Tibial artery (tissue), 4 donors: Measurements from ENCODE around the gene SPEM2.

Source experiments
- DNase-seq, 2 donors: peaks; one replicate each; pipeline ENCODE4 v3.0.0-alpha.2; 2019
- H3K27ac ChIP-seq, 2 donors: fragments of 200-600 bp; sonication (generic) in 1 of 2; 1 replicate in 1 of 2; 2 replicates in 1 of 2; pipeline ENCODE4 v1.5.1; 2018 to 2019; ENCODE audit warnings: mild to moderate bottlenecking in 1 of 2
- H3K27me3 ChIP-seq, 2 donors: fragments of 200-600 bp; sonication (generic) in 1 of 2; one replicate each; pipeline versions ENCODE4 v1.5.1 to v1.6.0; 2016 to 2019
- H3K36me3 ChIP-seq, 3 donors: fragments of 200-600 bp; sonication (generic) in 2 of 3; one replicate each; pipeline ENCODE4 v1.5.1; 2016 to 2019; ENCODE audit warnings: mild to moderate bottlenecking in 2 of 3
- H3K4me1 ChIP-seq, 4 donors: fragments of 200-600 bp; sonication (generic) in 2 of 4; 1 replicate in 3 of 4; 2 replicates in 1 of 4; pipeline ENCODE4 v1.5.1; 2016 to 2019
- H3K4me3 ChIP-seq, 2 donors: fragments of 200-600 bp; sonication (generic) in 1 of 2; 1 replicate in 1 of 2; 2 replicates in 1 of 2; pipeline ENCODE4 v1.5.1; 2018 to 2019; ENCODE audit warnings: mild to moderate bottlenecking in 2 of 2
- H3K9me3 ChIP-seq, 3 donors: fragments of 200-600 bp; sonication (generic) in 1 of 3; one replicate each; pipeline ENCODE4 v1.5.1; 2016 to 2019
- intact Hi-C: fragments of 100-400 bp; cut with DNase I; formaldehyde crosslinking; loops from one replicate; pipeline ENCODE4 v1.15.0; 2023; ENCODE audit warnings: low total_unique reads
- TF ChIP-seq, protein P1 (sequence below), 2 experiments: fragments of 200-600 bp in 1 of 2; fragments of 450-650 bp in 1 of 2; IDR thresholded peaks; one replicate each; pipeline ENCODE4 v1.5.1; 2017 to 2019; ENCODE audit warnings: antibody characterized with exemption in 2 of 2, mild to moderate bottlenecking in 1 of 2, moderate library complexity in 1 of 2

The SPEM2 gene

DNA sequence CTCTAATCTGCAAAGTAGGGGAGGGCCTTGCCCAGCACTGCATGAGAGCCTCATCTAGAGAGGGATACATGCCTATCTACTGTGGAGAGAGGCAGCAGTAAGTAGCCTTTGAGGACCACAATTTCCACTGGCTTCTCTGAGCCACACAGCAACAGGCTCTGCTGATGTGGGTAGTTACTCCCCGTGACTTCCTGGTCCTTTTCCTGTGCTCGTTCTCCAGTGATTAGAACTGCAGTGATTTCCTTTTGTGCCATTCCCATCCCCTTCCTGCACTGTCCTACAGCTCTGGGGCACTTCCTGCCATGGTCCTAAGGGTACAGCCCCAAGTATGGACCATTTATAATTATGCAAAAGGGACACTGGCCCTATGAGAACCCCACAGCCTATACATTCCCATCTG is 34.1 kb upstream of the SPEM2 start:
- no peak for DNase-seq
- TF ChIP-seq, protein P1, sequence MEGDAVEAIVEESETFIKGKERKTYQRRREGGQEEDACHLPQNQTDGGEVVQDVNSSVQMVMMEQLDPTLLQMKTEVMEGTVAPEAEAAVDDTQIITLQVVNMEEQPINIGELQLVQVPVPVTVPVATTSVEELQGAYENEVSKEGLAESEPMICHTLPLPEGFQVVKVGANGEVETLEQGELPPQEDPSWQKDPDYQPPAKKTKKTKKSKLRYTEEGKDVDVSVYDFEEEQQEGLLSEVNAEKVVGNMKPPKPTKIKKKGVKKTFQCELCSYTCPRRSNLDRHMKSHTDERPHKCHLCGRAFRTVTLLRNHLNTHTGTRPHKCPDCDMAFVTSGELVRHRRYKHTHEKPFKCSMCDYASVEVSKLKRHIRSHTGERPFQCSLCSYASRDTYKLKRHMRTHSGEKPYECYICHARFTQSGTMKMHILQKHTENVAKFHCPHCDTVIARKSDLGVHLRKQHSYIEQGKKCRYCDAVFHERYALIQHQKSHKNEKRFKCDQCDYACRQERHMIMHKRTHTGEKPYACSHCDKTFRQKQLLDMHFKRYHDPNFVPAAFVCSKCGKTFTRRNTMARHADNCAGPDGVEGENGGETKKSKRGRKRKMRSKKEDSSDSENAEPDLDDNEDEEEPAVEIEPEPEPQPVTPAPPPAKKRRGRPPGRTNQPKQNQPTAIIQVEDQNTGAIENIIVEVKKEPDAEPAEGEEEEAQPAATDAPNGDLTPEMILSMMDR (IDR thresholded peaks at IDR 0.05): no peak
- no peak overlapping the region for H3K4me3 ChIP-seq
- intact Hi-C loops: no loop called here
- peaks cover 0 to 54% (median 25%) of the 10 kb centered on the region in 3 donors for H3K36me3 ChIP-seq
- H3K9me3 ChIP-seq: no peaks in the 10 kb centered on the region
- no peaks in the 10 kb centered on the region for H3K27me3 ChIP-seq
- peaks cover 0 to 26% (median 16%) of the 10 kb centered on the region in 4 donors for H3K4me1 ChIP-seq
- H3K27ac ChIP-seq: no peak overlapping the region

GRCh38 chr17:7392696-7393612 is 32.5 kb upstream of the SPEM2 start:
- intact Hi-C loops: no loop called here
- DNase-seq: no peak
- peaks cover 0 to 26% (median 16%) of the 10 kb centered on the region in 4 donors for H3K4me1 ChIP-seq
- TF ChIP-seq, protein P1 (IDR thresholded peaks at IDR 0.05): no peak
- peak overlapping the region; percentile 88 to 90 for H3K27ac ChIP-seq
- H3K4me3 ChIP-seq: peak overlapping the region; percentile 62 to 73
- no peaks in the 10 kb centered on the region for H3K27me3 ChIP-seq
- H3K9me3 ChIP-seq: no peaks in the 10 kb centered on the region
- H3K36me3 ChIP-seq: peaks cover 0 to 38% (median 25%) of the 10 kb centered on the region in 3 donors

DNA sequence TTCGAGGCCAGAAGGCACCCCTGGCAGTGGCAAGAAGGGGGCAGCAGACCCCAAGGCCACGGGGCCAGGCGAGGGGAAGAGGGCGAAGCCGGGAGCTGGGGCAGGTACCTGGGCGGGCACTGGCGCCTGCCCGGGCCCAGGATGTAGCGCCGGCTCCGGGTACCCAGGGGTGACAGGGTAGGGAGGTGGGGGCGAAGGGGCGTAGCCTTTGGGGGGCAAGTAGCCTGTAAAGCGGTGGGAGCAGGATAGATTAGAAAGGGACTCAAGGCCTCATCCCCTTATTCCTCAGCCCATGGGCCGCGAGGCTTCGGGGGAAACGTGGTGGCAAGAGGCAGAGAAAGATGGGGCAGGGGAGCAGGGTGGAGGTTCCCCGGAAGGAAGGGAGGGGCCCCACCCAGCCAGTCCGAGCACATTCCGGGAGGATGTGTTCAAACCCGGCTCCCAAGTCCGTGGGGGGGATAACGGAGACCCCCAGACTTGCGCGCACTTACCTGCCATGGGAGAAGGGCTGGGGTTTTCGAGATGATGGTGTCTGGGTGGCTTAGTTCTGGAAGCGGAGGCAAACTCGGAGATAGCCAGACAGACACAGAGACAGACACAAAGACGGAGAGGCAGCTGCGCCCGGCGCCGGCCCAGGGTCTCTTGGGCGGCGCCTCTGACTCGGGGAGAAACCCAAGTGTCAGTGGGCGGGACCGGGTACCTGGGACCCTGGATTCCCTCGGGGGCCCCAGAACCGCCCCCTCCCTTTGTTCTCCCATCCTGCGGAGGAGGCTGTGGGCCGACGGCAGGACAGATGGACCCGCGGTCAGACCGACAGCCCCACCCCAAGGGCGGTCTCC is 31.6 kb upstream of the SPEM2 start:
- no peaks in the 10 kb centered on the region for H3K9me3 ChIP-seq
- H3K27me3 ChIP-seq: no peaks in the 10 kb centered on the region
- peak overlapping the region; percentile 88 to 90 for H3K27ac ChIP-seq
- peaks cover 0 to 29% (median 22%) of the 10 kb centered on the region in 3 donors for H3K36me3 ChIP-seq
- no peak for DNase-seq
- intact Hi-C loops: no loop called here
- peak overlapping the region; percentile 62 to 73 for H3K4me3 ChIP-seq
- TF ChIP-seq, protein P1 (IDR thresholded peaks at IDR 0.05): no peak
- H3K4me1 ChIP-seq: peaks cover 0 to 26% (median 16%) of the 10 kb centered on the region in 4 donors

- Histone ChIP-seq H3K4me3 (peak within 1 kb of the TSS; percentile 62 to 73), H3K36me3 (peaks cover 0 to 21% (median 15%) of the 10 kb centered on the region in 3 donors), H3K9me3 (no peaks in the 10 kb centered on the region), H3K27ac (peak within 1 kb of the TSS; percentile 88 to 90), H3K4me1 (peaks cover 0 to 26% (median 16%) of the 10 kb centered on the region in 4 donors), H3K27me3 (no peaks in the 10 kb centered on the region)
- DNase-seq: peak; percentile 87 to 94
- TF ChIP-seq, protein P1 (IDR thresholded peaks at IDR 0.05): peak; percentile 27 to 51
- intact Hi-C loops: no loop called here
Observed at GRCh38 chr17:7394452-7395191, 30.8 kb upstream of the SPEM2 start, which contains the start of gene PLSCR3. Gene PLSCR3, minus strand, starts transcription at chr17:7394525. Its CDS starts 415 bp downstream, at chr17:7394110.

DNA sequence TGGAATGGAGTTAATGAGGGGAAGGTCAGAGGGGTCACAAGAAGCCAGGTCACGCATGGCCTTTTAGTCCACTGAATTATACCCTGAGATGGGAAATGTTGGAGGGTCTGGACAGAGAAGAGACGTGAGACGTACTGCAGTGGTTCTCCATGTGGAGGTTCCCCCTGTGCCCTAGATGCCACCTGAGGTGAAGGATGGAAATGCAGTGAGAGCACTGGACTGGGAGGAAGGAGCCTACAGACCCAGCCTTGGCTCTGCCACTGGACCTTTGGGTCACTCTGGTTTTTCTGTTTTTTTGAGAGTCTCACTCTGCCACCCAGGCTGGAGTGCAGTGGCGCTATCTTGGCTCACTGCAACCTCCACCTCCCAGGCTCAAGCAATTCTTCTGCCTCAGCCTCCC is 29.3 kb upstream of the SPEM2 start:
- no peak for DNase-seq
- H3K27ac ChIP-seq: no peak overlapping the region
- H3K4me1 ChIP-seq: peaks cover 0 to 24% (median 16%) of the 10 kb centered on the region in 4 donors
- intact Hi-C loops: no loop called here
- no peaks in the 10 kb centered on the region for H3K9me3 ChIP-seq
- no peak overlapping the region for H3K4me3 ChIP-seq
- TF ChIP-seq, protein P1 (IDR thresholded peaks at IDR 0.05): no peak
- H3K27me3 ChIP-seq: no peaks in the 10 kb centered on the region
- peaks cover 0 to 6% (median 0%) of the 10 kb centered on the region in 3 donors for H3K36me3 ChIP-seq
